CD4-positive, alpha-beta T cell treated with Interleukin-10 for 1 hour (primary cell): ENCODE data around the gene NELL1.
"Not testable (repeated sequence)": the region's sequence is repeated elsewhere in the genome, so short reads cannot be mapped to it uniquely, and the experiment has no call there.

Experiments used
- DNase-seq: peaks from one replicate; pipeline ENCODE4 v3.0.0-alpha.2; 2020

NELL1 gene

DNA sequence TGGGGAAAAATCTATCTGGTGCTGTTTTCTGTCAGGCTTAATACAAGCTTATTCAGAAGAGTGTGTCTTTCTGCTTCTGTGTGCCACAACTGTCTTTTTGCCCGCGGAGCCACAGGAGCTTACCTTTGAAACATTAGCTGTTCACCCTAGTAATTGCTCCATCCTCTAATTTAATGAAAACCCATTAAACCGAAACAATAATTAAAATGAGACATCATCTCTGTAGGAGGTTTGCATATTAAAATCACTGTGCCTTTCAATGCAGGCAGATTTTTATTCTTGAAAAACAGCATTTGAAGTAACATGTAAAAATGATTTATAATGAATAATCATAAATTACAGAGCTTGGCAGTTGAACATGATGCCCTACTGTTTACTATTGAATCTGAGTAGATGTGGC is 102.3 kb downstream of the NELL1 start:
- no peak for DNase-seq

DNA sequence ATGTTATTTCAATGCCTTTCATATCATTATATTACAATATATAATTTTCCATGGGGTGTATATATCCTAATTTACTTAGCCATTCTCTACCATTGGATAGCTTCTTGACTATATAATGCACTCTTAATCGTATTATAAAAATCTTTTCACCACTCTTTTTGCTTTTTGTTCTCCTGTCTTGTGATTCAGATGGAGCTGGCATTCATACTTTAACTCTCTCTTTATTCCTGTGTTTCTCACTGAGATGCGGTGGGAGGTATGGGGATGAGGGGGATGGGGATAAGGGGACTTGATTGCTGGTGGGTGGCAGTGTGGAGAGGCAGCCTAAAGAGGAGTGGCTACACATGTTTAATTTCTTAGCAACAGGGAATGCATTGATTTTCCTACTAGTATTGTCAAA is 105.9 kb downstream of the NELL1 start:
- no peak for DNase-seq

DNA sequence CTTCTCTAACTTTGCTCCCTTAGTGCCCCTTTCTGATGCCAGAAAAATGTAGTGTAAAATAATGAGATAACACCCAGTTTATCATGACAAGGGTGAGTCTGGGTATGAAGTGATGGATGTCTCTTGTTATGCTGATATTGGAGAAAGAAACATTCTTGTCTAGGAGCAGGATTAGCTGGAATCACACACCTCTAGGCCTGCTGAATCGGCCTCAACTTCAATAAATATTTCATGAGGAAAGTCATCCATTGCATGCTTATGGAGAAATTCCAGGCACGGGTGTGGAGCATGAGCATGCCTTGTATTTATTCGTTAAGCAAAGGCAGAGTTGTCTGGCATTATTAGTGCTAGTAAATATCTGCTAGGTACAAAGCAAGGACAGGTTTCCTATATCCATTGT is 113.4 kb downstream of the NELL1 start:
- DNase-seq: no peak

DNA sequence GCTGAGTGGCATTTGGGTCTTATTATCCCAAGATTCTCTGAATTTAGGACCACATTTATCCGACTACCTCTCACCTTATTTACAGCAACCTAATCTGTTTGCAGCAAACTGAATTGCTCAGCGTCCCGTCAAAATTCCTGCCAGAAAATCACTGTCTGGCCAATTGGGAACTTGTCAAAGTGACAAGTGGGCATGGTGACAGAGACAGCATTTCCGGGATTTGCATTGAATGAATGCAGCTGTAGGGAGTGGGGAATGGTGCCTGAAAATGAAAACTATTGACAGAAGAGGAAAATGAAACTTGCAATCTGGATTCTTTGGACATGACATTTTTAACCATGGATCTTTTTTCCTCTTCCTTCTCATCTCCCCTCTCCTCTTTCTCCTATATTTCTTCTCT is 113.8 kb downstream of the NELL1 start:
- no peak for DNase-seq

DNA sequence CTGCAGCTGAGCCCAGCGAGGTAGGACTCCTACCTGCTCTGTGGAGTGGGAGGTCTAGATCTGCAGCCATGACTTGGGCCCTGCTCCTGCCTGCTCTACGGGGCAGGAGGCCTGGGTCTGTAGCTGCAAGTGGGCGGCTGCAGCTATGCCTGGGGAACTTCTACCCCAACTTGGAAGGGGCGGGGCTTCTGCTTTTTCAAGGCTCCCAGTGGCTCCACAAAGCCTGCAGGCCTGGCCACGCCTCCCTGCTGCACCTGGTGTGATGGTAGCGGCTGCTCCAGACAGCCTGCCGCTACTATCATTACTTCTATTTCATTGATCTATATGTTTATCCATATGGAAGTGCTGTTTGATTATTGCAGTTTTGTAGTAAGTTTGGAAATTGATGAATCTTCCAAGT is 121.2 kb downstream of the NELL1 start:
- no peak for DNase-seq

DNA sequence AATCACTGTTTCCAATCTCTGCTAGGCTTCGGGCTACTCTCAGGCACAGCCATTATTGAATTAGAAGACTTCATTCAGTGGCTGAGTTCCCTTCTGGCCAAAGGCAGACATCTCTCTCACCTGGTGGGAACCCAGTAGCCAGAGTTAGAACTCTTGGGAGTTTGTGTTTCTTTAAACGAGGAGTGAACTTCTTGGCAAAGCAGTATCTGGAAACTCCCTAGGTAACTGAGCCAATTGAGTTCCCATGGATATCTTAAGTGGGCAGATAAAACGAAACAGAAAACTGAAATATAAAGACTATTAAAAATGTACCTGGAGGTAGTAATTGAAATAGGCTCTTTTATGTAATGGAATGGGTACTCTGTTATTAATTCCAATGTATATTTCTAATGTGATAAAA is 125.6 kb downstream of the NELL1 start:
- no peak for DNase-seq

DNA sequence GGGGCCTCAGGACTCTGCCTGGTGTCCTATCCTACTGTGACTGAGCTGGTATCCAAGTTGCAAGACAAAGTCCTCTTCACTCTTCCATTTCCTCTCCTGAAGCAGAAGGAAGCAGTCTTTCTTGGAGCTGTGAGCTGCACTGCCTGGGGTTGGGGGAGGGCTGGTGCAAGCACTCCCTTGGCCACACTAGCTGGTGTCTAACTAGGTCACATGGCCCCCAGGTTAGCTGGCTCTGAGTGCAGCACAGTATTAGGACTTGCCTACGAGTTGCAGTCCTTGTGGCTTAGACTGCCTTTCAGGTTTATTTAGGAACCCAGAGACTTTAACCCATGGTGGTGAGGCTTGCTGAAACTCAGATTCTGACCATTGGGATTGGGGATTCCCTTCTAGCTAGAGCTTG is 138.9 kb downstream of the NELL1 start:
- DNase-seq: no peak

DNA sequence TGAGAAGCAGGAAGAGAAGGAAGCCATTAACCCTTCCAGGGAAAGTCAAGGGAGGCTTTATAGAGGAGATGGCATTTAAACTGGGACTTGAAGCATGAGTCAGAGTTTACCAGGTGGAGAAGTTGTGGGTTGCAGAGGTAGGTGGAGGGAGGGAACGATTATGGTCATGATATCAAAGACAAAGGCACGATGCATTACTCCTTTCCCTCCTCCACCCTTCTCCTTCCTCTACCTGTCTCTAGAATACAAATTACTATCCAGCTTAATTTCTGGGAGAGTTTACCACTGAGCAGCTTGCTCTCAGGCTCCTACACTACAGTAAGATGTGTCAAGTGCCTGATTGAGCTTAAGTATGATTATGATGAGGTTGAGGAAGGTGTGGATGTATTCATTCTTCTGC is 151.7 kb downstream of the NELL1 start:
- no peak for DNase-seq

DNA sequence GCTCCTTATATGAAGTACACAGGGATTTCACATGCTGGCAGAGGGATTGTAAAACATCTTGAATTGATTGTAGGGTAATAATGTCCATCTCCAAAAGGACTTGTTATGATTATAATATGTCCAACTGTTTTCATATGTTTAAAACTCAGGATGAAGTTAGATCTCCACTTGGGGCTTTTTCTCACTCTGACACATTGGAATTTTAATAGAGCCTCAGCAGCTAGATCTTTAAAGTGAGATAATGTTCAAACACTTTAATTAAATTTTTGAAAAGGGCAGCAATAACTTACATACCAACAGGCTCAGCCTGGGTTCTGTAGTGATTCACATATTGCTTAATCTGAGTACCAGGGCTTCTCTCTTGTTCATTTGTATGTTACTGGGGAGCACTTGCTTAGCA is 152.1 kb downstream of the NELL1 start:
- DNase-seq: no peak

DNA sequence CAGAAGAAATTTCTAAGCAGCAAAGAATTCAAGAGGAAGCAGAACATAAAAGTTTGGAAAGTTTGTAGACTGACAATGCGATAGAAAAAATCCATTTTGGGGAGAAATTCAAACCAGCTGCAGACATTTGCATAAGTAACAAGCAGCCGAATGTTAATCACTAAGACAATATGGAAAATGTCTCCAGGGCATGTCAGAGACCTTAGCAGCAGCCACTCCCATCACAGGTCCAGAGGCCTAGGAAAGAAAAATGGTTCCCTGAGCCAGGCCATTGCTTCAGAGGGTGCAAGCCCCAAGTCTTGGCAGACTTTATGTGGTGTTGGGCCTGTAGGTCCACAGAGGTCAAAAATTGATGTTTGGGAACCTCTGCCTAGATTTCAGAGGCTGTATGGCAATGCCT is 155.4 kb downstream of the NELL1 start:
- DNase-seq: no peak

DNA sequence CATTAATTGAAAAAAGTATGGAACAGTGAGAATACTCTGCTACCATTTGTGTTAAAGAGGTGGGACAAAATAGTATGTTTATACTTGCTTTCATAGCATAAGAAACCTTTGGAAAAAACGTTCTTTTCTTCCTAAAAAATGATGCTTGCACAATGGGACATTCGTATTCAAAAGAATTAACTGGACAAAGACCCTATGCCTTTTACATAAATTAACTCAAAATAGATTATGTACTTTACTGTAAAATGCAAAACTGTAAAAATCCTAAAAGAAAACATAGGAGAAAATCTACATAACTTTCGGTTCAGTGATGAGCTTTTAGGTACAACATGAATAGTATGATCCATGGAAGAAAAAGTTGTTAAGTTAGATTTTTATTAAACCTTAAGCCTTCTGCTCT is 166.2 kb downstream of the NELL1 start:
- DNase-seq: no peak

DNA sequence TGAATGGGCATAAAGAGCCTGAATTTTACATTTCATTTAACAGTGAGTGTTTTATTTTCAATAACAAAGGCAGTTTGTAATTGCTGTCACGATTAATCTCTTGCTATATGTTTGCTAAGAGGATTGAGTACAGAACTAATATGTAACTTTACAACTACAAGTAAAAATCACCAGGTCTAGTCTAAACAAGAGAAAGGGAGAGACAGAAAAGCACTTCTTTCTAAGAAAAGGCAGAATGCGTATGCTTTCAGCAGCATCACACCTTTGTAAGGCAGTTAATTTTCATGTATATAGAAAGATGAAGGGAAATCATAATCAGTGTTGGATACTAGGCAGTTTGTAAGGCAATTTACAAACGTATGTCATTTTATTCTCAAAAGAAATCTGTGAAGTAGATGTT is 169.8 kb downstream of the NELL1 start:
- no peak for DNase-seq

DNA sequence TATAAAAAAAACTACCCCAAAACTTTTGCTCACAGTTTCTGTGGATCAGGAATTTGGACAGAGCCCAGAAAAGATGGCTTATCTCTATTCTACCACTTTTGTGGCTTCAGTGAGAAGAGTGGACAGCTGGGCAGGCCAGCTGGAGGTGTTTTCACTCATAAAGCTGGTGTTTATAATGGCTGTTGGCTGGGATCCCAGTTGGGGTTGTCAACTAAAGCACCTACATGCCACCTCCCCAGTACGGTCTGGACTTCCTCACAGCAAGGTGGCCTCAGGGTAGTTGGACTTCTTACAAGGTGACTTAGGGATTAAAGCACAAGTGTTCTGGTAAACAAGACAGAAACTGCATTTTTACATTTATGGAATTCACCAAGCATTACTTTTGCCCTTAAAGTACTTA is 171.0 kb downstream of the NELL1 start:
- no peak for DNase-seq

DNA sequence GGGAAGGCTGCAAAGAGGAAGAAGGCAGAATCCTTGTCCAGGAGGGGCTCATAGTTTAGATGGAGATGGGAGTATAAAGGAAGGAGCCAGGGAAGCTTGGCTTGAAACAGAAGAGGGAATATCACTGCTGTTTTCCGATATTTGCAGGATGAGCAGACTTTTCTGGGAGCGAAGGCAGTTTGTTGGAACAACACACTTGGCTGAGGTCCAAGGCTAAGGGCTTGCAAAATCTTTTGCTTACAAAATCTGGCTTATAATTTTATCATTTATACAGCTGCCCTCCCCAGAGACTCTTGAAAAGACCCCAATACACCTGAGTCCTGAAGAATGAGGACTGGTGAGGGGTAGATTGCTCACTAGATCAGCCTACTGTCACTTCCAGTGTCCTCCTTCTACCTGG is 174.8 kb downstream of the NELL1 start:
- no peak for DNase-seq

DNA sequence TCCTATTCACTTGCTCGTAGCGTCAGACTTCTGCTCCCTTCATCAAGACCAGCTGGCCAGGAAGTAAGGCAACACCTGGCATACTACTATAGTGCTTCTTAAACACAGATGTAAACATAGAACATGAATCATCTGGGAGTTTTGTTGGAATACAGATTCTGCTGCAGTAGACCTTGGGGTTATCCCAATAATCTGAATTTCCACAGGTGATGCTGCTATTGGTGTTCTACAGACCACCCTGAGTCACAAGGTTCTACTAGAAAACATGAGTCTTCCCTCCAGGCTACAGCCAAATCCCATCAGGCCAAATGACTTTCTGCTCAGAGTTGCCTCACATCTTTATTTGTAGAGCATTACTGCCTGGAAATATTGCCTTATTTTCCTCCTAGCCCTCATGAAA is 175.2 kb downstream of the NELL1 start:
- no peak for DNase-seq

DNA sequence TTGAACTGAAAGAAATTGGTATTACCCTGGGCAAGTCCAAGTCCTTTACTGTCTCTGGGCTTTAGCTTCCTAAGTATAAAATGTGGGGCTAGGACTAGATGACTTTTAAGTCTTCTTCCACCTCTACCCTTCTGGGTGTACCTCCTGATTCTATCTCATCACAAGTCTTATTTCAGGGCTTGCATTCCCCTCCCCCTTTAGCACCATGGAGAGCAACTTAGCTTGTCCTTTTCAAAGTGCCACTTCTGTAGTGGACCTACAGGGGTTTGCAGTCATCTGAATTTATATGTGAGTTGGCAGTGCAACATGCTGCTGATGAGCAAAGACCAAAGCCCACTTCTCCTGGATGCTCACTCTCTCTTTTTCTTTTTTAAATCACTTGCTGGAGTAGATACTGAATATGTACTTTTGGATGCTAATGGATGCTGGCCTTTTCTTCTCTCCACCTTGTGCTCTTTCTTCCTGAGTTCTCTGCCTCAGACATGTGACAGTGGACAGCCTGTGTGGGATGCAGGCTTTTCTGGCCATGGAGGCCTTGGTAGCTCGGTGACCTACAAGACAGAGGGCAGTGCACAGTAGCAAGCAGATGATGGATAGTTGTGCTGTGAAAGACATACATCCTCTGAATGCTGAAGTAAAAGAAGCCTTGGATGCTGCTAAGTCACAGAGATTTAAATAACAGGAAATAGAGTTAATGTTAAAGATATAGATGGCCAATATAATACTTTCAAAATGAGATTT is 185.0 kb downstream of the NELL1 start:
- DNase-seq: no peak

DNA sequence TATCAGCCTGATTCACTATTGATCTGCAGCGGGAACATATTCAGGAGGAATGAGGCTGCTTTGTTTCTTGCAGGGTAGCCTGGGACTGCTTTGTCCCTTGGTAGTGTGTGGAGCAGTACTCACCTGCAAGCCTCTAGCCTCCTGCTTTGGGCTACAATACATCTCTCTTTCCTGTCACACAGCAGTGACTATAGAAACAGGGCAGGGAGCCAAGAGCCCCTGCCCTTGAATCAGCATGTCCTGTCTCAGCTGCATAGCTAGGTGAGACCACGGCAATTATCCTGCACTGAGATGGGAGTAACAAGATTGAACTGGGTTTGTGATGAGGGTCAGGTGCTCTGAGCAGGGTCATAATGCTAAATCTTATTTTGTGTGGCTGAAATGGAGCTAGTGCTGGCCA is 191.9 kb downstream of the NELL1 start:
- DNase-seq: no peak

DNA sequence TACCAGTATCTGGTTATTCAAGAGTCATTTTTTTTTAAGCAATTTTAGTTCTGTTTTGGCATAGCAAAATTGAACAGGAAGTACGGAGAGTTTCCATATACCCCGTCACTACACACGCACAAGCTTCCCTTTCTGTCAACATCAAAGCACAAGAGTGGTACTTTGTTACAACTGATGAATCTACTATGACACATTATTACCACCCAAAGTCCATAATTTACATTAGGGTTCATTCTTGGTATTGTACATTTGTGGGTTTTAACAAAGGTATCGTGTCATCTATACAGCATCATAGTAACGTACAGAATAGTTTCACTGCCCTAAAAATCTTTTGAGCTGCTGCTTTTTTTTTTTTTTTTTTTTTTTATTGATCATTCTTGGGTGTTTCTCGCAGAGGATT is 192.9 kb downstream of the NELL1 start:
- DNase-seq: not testable (repeated sequence)

DNA sequence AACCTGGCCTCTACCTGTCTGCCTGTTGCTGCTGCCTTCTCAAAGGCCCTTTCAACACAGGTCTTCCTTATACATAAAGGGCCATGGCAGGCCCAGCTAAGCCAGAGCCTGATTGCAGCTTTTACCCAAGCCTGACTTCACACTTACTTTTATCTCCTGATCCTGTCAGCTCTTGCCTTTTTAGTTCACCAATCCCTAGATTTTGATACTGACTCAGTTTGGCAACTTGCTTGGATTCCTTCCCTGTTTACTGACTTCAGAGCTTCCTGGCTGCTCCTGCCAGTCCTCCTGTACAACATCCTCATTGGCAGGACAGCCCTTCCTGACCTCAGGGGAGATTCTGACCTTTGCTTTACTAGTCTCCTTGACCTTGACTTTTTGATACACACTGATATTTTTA is 195.2 kb downstream of the NELL1 start:
- DNase-seq: no peak

DNA sequence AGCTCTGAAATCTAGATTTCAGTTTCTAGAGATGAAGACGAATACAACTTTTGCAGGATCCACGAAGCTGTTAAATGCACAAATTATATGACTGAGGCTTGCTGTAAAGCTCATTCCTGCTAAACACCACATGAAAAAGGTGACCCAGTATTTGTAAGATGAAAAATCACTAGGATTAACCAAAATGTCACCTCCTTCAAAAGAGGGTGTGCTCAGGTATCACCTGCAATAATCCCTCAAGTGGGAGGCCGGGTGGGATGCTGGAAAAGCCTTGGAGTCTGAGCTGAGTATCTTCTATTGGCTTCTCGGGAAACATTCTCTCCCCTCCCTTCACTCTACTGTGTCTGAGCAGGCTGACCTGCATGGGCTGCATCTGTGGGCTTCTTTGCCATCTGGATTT is 195.8 kb downstream of the NELL1 start:
- no peak for DNase-seq

DNA sequence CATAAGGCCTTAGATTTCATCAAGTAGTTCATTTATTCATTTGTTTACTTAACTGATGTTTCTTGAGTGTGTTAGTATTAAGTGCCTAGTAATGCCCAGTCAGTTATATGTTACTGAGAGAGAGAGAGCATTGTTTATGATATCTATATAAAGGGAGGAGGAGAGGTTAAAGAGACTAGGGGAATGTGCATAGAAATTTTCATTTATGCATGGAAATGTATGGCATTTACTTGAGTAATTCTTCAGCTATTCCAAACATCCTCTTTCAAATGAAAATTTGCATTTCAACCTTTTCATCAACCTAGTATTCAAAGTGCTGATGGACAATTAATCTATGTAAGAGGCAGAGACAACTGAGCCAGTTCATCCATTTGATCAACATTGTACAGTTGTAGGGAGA is 199.7 kb downstream of the NELL1 start:
- DNase-seq: no peak

DNA sequence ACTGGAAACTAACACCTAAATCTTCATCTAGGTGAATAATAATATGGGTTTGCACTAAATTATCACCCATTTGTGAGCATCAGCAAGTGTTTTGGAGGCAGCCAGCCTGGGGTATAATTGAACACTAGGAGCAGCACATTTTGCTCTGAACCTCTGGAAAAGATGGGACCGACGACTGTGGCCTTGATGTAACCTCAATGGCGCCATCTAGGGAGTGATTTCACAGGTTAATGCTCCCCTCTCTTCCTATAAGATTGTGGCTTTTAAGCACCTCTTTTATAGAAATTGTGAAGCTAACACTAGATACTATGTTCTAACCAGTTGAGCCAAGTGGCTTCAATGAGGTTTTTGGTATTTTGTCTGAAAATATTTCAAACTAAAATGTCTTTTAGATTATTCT is 203.7 kb downstream of the NELL1 start:
- DNase-seq: no peak

DNA sequence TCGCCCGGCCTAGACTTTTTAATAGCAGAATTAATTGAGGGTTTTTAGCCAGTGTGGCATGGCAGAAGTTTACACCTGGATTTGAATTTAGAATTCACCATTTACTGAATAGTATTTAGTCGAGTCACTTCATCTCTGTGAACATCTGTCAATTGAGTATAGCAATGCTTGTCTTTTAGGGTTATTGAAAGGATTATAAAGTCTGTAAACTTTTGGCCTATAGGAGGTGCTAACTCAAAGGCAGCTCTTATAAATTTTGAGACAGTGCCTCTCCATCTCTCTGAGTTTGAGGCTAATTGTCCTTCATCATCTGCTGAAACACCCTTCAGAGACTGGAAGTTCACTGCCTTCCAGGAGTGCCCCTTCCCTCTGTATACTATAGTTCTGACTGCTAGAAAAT is 205.0 kb downstream of the NELL1 start:
- no peak for DNase-seq

DNA sequence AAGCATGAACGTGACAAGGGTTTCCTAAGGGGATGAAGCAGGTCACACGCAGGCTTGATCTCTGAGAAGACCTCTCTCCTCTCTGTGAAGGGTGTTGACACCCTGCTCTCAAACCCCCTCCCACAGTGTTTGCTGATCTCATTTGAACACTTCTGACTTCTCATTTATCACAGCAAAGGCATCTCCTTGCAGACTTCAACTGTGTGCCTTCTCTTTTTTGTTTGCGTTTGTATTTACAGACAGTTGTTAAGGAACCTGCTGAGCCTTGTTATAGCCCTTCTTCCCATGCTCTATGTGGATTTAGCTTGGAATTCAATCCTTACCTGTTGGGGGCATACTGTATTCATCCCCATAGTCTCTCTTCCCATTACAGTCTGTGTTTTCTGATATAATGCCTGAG is 206.5 kb downstream of the NELL1 start:
- DNase-seq: no peak

DNA sequence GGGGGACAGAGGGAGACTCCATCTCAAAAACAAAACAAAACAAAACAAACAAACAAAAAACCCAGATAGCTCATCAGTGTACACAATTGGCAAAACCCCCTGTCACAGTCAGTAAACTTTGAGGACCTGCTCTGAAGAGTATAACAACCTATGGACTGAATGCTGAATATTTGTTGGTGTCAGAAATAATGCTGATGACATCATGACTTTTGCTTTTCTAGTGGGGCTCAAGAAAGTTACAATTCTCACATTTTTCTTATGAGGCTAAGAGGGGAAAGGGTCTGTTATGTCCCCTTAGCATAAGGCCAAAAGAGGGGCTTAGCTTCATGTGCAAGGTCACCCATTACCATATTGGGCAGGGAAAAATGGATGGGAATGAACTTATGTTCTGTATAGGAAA is 207.4 kb downstream of the NELL1 start:
- no peak for DNase-seq

DNA sequence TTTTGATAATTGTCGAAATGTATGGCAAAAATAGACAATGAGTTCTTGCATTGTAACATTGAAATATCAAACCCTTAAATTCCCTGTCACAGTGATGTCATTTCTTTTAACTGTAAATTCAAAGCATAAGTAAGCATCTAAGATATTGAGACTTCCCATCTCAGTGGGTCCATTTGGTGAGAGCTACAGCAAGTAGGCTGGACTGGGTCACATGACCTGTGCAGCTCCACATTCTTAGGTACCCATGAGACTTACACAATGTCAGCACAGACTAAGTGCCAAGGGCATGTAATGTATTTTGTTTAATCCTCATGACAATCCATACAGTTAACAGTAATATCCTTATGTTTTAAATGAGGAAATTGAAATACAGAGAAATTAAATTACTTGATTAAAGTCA is 210.7 kb downstream of the NELL1 start:
- no peak for DNase-seq
